Gastrocnemius medialis (tissue), 4 donors: Measurements from ENCODE around the gene ATXN1.

Source experiments
- CTCF ChIP-seq, 5 experiments: fragments of 450-650 bp in 3 of 5; fragments of 200-600 bp in 2 of 5; sonication (generic) in 2 of 5; IDR thresholded peaks in 4 of 5; conservative IDR thresholded peaks in 1 of 5; 1 replicate in 4 of 5; 2 replicates in 1 of 5; pipeline ENCODE4 v1.5.1; 2016 to 2019; ENCODE audit warnings: antibody characterized with exemption in 5 of 5, mild to moderate bottlenecking in 3 of 5, moderate library complexity in 3 of 5
- POLR2A ChIP-seq, 2 donors: fragments of 450-650 bp; IDR thresholded peaks; one replicate each; pipeline ENCODE4 v1.6.1; 2017; ENCODE audit warnings: antibody characterized with exemption in 2 of 2, mild to moderate bottlenecking in 2 of 2, moderate library complexity in 2 of 2

- TF ChIP-seq CTCF (IDR thresholded peaks at IDR 0.05 in 4 of 5, conservative IDR thresholded peaks at IDR 0.05 in 1 of 5) (no peak), POLR2A (IDR thresholded peaks at IDR 0.05) (no peak)
Observed at GRCh38 chr6:16725145-16725864, 36.0 kb downstream of the ATXN1 start.
